HepG2 (cell line): ENCODE measurements around the gene ELSPBP1. TPM values are rescaled to one million over a fixed set of nuclear protein-coding genes. Genes with fewer than 3 reads are reported as not detected.
A peak's percentile ranks its signal among the peaks of the same experiment; 100 is the strongest.

ENCODE experiments used
- ATAC-seq: fragments of 200-7000 bp; cut with Tn5 transposase; 3 replicates; pipeline ENCODE4 v1.9.1; 2020; ENCODE audit warnings: mild to moderate bottlenecking, moderate library complexity
- BruUV-seq: library from RNA; stranded (reverse); fragments of 400-500 nt; replicated peaks from 2 replicates; lab custom pipeline; 2021; lab: Mats Ljungman, UMichigan
- CTCF ChIA-PET: fragments of 300-600 bp; formaldehyde crosslinking; extraction: SDS; loops from one replicate; lab custom pipeline; 2021; ENCODE audit warnings: low total read pairs, inconsistent platforms, low intra/inter-chr PET ratio; lab: Yijun Ruan, JAX
- POLR2A ChIA-PET: fragments of 350-600 bp; sonication (Branson Sonifier 250); formaldehyde crosslinking; loops from one replicate; lab custom pipeline; 2020; ENCODE audit warnings: antibody characterized with exemption, inconsistent platforms; lab: Yijun Ruan, JAX
- DNase-seq: peaks from one replicate; pipeline ENCODE4 v3.0.0-alpha.2; 2015; ENCODE audit warnings: low spot score
- FAIRE-seq: peaks from 3 replicates; lab custom pipeline; 2011; peaks lifted over from hg19 to GRCh38; lab: Jason Lieb, UNC
- H2AFZ ChIP-seq: one replicate; pipeline ENCODE4 v1.6.1; 2011; ENCODE audit warnings: low read length, inconsistent platforms
- H3K27ac ChIP-seq: fragments of 300-600 bp; 3 replicates; pipeline ENCODE4 v1.8.0; 2011; ENCODE audit warnings: mixed run types, mild to moderate bottlenecking, mixed read lengths, low read length, inconsistent platforms; ENCODE audit not compliant: insufficient read depth; ENCODE audit errors: extremely low read length
- H3K27me3 ChIP-seq, 2 experiments: fragments of 200-600 bp in 1 of 2; 2 replicates in 1 of 2; 3 replicates in 1 of 2; pipeline versions ENCODE4 v1.6.0 to v1.8.0; 2011; ENCODE audit warnings: low read length in 2 of 2, mild to moderate bottlenecking in 2 of 2, moderate library complexity in 2 of 2, inconsistent platforms in 1 of 2; ENCODE audit not compliant: insufficient read depth in 2 of 2, control insufficient read depth in 1 of 2
- H3K36me3 ChIP-seq, 2 experiments: fragments of 200-600 bp in 1 of 2; replicated peaks in 1 of 2; 2 replicates in 1 of 2; 3 replicates in 1 of 2; pipeline versions ENCODE4 v1.5.1 to v1.8.0; 2011; ENCODE audit warnings: low read length in 2 of 2, inconsistent platforms in 1 of 2; ENCODE audit not compliant: insufficient read depth in 2 of 2, control insufficient read depth in 1 of 2
- H3K4me1 ChIP-seq: 2 replicates; pipeline ENCODE4 v1.5.1; 2012; ENCODE audit warnings: low read length, inconsistent platforms; ENCODE audit not compliant: insufficient read depth
- H3K4me2 ChIP-seq: 2 replicates; pipeline ENCODE4 v1.6.0; 2011; ENCODE audit warnings: low read depth, low read length, inconsistent platforms
- H3K4me3 ChIP-seq, 3 experiments: fragments of 200-600 bp in 1 of 3; sonication (generic), shearing (Covaris generic) in 1 of 3; replicated peaks in 1 of 3; 2 replicates each; pipeline ENCODE4 v1.5.1; 2011 to 2016; ENCODE audit warnings: low read length in 3 of 3, inconsistent platforms in 2 of 3, low read depth in 2 of 3, mild to moderate bottlenecking in 2 of 3, control low read depth in 1 of 3, mixed read lengths in 1 of 3; ENCODE audit not compliant: insufficient read depth in 1 of 3
- H3K79me2 ChIP-seq: one replicate; pipeline ENCODE4 v1.6.1; 2011; ENCODE audit warnings: low read length, inconsistent platforms; ENCODE audit not compliant: insufficient read depth
- H3K9ac ChIP-seq: 2 replicates; pipeline ENCODE4 v1.6.0; 2011; ENCODE audit warnings: mild to moderate bottlenecking, low read depth, low read length, inconsistent platforms; ENCODE audit not compliant: insufficient read depth
- H3K9me3 ChIP-seq: 2 replicates; pipeline ENCODE4 v1.5.1; 2012; ENCODE audit warnings: mild to moderate bottlenecking, low read length
- H4K20me1 ChIP-seq: 2 replicates; pipeline ENCODE4 v1.6.0; 2011; ENCODE audit warnings: inconsistent platforms, mild to moderate bottlenecking, low read length, moderate library complexity; ENCODE audit not compliant: insufficient read depth
- BCLAF1 ChIP-seq: fragments of 450-650 bp; IDR thresholded peaks from 2 replicates; pipeline ENCODE4 v1.6.1; 2017; ENCODE audit warnings: mild to moderate bottlenecking
- FLYWCH1 ChIP-seq: sonication (generic); formaldehyde crosslinking; IDR thresholded peaks from 2 replicates; pipeline ENCODE4 v1.8.1; 2023; ENCODE audit warnings: mild to moderate bottlenecking, missing genetic modification reagents
- GATA4 ChIP-seq: sonication (generic); IDR thresholded peaks from 2 replicates; pipeline ENCODE4 v1.6.1; 2016; ENCODE audit warnings: antibody characterized with exemption, low read depth, borderline replicate concordance
- IKZF4 ChIP-seq: sonication (generic); formaldehyde crosslinking; IDR thresholded peaks from 2 replicates; pipeline ENCODE4 v1.5.1; 2020; ENCODE audit warnings: borderline replicate concordance, mild to moderate bottlenecking, low read depth, missing genetic modification reagents; ENCODE audit errors: not compliant biosample characterization
- IKZF5 ChIP-seq: IDR thresholded peaks from 2 replicates; pipeline ENCODE4 v1.6.1; 2018; ENCODE audit warnings: missing genetic modification reagents, mild to moderate bottlenecking, missing compliant biosample characterization
- KLF12 ChIP-seq: sonication (generic); formaldehyde crosslinking; IDR thresholded peaks from 2 replicates; pipeline ENCODE4 v1.4.0; 2020; ENCODE audit warnings: missing genetic modification reagents, borderline replicate concordance
- MAFF ChIP-seq: IDR thresholded peaks from 2 replicates; pipeline ENCODE4 v1.6.1; 2011; ENCODE audit warnings: low read depth, low read length, improper control_type of control experiment
- MAFK ChIP-seq, 2 experiments: IDR thresholded peaks in 1 of 2; conservative IDR thresholded peaks in 1 of 2; 2 replicates each; pipeline ENCODE4 v1.6.1; 2011; ENCODE audit warnings: improper control_type of control experiment in 2 of 2, low read length in 2 of 2
- MBD4 ChIP-seq: IDR thresholded peaks from 2 replicates; pipeline ENCODE4 v1.6.1; 2012; ENCODE audit warnings: low read length, inconsistent platforms, borderline replicate concordance
- NKX3-1 ChIP-seq: sonication (generic); formaldehyde crosslinking; IDR thresholded peaks from 2 replicates; pipeline ENCODE4 v1.5.0; 2020; ENCODE audit warnings: missing genetic modification reagents
- NR1H2 ChIP-seq: sonication (generic); formaldehyde crosslinking; IDR thresholded peaks from 2 replicates; pipeline ENCODE4 v1.8.1; 2022; ENCODE audit warnings: low read depth, missing genetic modification reagents, borderline replicate concordance
- PHF8 ChIP-seq: sonication (generic); formaldehyde crosslinking; IDR thresholded peaks from 2 replicates; pipeline ENCODE4 v1.5.0; 2020; ENCODE audit warnings: missing genetic modification reagents
- POLR2AphosphoS5 ChIP-seq: IDR thresholded peaks from 2 replicates; pipeline ENCODE4 v1.6.1; 2012; ENCODE audit warnings: low read depth, low read length
- POLR2G ChIP-seq: fragments of 200-400 bp; formaldehyde crosslinking; IDR thresholded peaks from 2 replicates; pipeline ENCODE4 v1.6.1; 2018; ENCODE audit warnings: mild to moderate bottlenecking, low read depth, low read length, moderate library complexity
- SIN3A ChIP-seq: IDR thresholded peaks from 2 replicates; pipeline ENCODE4 v1.6.1; 2011; ENCODE audit warnings: low read depth, mild to moderate bottlenecking, control low read depth, low read length, borderline replicate concordance
- TFAP4 ChIP-seq: sonication (generic); IDR thresholded peaks from 2 replicates; pipeline ENCODE4 v1.6.1; 2016; ENCODE audit warnings: low read depth, borderline replicate concordance
- TOE1 ChIP-seq: sonication (generic); formaldehyde crosslinking; IDR thresholded peaks from 2 replicates; pipeline ENCODE4 v1.4.0; 2020; ENCODE audit warnings: mild to moderate bottlenecking, missing genetic modification reagents
- ZFP36 ChIP-seq: fragments of 150-350 bp; IDR thresholded peaks from 2 replicates; pipeline ENCODE4 v1.6.1; 2018; ENCODE audit warnings: borderline replicate concordance, low read length, low read depth; ENCODE audit not compliant: partially characterized antibody
- ZNF253 ChIP-seq: sonication (generic); formaldehyde crosslinking; IDR thresholded peaks from 2 replicates; pipeline ENCODE4 v1.8.0; 2022; ENCODE audit warnings: mild to moderate bottlenecking, missing genetic modification reagents, borderline replicate concordance
- ZNF557 ChIP-seq: sonication (generic); formaldehyde crosslinking; IDR thresholded peaks from 2 replicates; pipeline ENCODE4 v1.4.0; 2020; ENCODE audit warnings: missing genetic modification reagents
- WGBS: methylation state at CpG from one replicate; pipeline ENCODE4 v1.1.6; 2017; ENCODE audit warnings: low lambda C conversion rate; 5-methylcytosine and 5-hydroxymethylcytosine counted together
- in situ Hi-C: cut with HindIII; loops from 2 replicates; pipeline ENCODE4 v1.10.0; 2017; ENCODE audit warnings: low pct_unique_long_range_greater_than_20kb; ENCODE audit not compliant: extremely low pct_ligation_motif_present
- intact Hi-C: fragments of 100-400 bp; cut with micrococcal nuclease; formaldehyde crosslinking; loops from one replicate; pipeline ENCODE4 v1.10.0; 2022; ENCODE audit not compliant: unreplicated experiment
- polyA plus RNA-seq, 8 experiments: library from polyadenylated mRNA; depleted of rRNA in 3 of 8; stranded (reverse) in 7 of 8; unstranded in 1 of 8; fragments of >200 nt; fragmentation: Illumina TruSeq in 4 of 8; extraction: Trizol in 4 of 8; gene quantifications; 2 replicates each; pipeline versions ENCODE4 v1.2.1 to v1.2.3, GENCODE V29; 2011 to 2016; ENCODE audit warnings: low read depth in 4 of 8, missing spikeins in 1 of 8, mixed read lengths in 1 of 8; ENCODE audit not compliant: insufficient read depth in 1 of 8
- total RNA-seq, 5 experiments: library from RNA; depleted of rRNA; stranded (reverse); fragments of >200 nt; fragmentation: Illumina TruSeq; extraction: Trizol; gene quantifications; 2 replicates each; pipeline ENCODE4 v1.2.3, GENCODE V29; 2016; ENCODE audit warnings: low read depth in 1 of 5

The ELSPBP1 gene
- total and polyA plus RNA-seq, 2 of the 13 experiments (the other 11 are each of a cell fraction or from before 2014, with no cell fraction given): not detected

GRCh38 chr19:48030073-48030472 lies 35.6 kb downstream of the ELSPBP1 start (continued):
- TF ChIP-seq TFAP4 (no peak), POLR2AphosphoS5 (no peak), FLYWCH1 (CRISPR knock-in tag) (no peak), SIN3A (no peak), IKZF4 (CRISPR knock-in tag) (no peak), PHF8 (no peak), KLF12 (no peak)

- Histone ChIP-seq H2AFZ (no peak overlapping the region), H3K27me3 (peaks cover 0 to 31% of the 10 kb centered on the region in 2 experiments), H3K9me3 (peaks cover 8% of the 10 kb centered on the region), H3K36me3 (no peaks in the 10 kb centered on the region), H3K27ac (no peak overlapping the region), H3K79me2 (no peaks in the 10 kb centered on the region), H3K4me2 (no peak overlapping the region), H4K20me1 (no peaks in the 10 kb centered on the region), H3K4me1 (no peaks in the 10 kb centered on the region), H3K4me3 (no peak overlapping the region), H3K9ac (no peak overlapping the region)
- no TSS peak for BruUV-seq
- 49% methylated on average over 5 of the region's 5 CpGs for WGBS
- in situ Hi-C loops (no loop called here), intact Hi-C loops (no loop called here)
- no peak for DNase-seq
- no peak for FAIRE-seq
- ChIA-PET POLR2A (no interaction called here), CTCF (no interaction called here)
- ATAC-seq: no peak
- TF ChIP-seq MAFF: peak; percentile 73
- no peak for TF ChIP-seq GATA4
- TF ChIP-seq IKZF5 (CRISPR knock-in tag): no peak
- TF ChIP-seq BCLAF1: no peak
- TF ChIP-seq NR1H2 (CRISPR knock-in tag): no peak
- TF ChIP-seq POLR2G: no peak
- TF ChIP-seq NKX3-1 (CRISPR knock-in tag): no peak
- no peak for TF ChIP-seq ZNF253
- TF ChIP-seq MBD4: no peak
- no peak for TF ChIP-seq TOE1 (CRISPR knock-in tag)
- TF ChIP-seq ZNF557 (CRISPR knock-in tag): no peak
- TF ChIP-seq MAFK (conservative IDR thresholded peaks at IDR 0.05 in 1 of 2, IDR thresholded peaks at IDR 0.05 in 1 of 2; ENCODE audit: low read length in 2 of 2): peak; percentile 72 to 83
- TF ChIP-seq ZFP36: no peak
Measured at GRCh38 chr19:48033604-48034003, 39.2 kb downstream of the ELSPBP1 start.
